Measurements from ENCODE around the gene TEKTIP1.

Gene TEKTIP1

GRCh38 chr19:3528539-3529211 is 10.3 kb upstream of the TEKTIP1 start:
- no peak for TF ChIP-seq CTCF (IDR thresholded peaks at IDR 0.05)

GRCh38 chr19:3530389-3530788 is 8.6 kb upstream of the TEKTIP1 start:
- TF ChIP-seq CTCF (IDR thresholded peaks at IDR 0.05) = no peak

DNA sequence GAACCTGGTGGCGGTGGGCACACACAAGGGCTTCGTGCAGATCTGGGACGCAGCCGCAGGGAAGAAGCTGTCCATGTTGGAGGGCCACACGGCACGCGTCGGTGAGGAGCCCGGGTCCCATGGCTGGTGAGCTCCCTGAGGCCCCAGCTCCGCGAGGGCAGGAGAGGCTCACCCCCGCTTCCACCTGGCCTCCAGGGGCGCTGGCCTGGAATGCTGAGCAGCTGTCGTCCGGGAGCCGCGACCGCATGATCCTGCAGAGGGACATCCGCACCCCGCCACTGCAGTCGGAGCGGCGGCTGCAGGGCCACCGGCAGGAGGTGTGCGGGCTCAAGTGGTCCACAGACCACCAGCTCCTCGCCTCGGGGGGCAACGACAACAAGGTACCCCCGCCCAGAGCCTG is 7.3 kb upstream of the TEKTIP1 start:
- TF ChIP-seq CTCF (IDR thresholded peaks at IDR 0.05) = no peak

DNA sequence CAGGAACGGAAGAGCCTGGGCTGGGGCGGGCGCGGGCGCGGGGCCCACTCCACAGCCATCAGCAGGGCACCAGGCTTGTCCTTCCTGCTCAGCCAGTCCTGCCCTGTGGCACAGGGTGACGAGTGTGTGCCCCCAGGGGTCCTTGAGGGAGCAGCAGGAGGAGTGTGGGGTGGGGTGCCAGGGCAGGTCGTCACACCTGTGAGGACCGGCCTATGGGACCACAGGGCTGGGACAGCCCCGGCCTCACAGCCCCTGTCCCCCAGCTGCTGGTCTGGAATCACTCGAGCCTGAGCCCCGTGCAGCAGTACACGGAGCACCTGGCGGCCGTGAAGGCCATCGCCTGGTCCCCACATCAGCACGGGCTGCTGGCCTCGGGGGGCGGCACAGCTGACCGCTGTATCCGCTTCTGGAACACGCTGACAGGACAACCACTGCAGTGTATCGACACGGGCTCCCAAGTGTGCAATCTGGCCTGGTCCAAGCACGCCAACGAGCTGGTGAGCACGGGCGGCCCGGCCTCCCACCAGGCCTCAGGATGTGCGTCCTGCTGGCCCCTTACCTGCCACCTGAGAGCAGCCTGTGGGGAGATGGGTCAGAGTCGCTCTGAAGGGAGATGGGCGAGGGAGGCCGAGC is 6.7 kb upstream of the TEKTIP1 start:
- no peak for TF ChIP-seq CTCF (IDR thresholded peaks at IDR 0.05)

GRCh38 chr19:3533033-3533432 is 5.9 kb upstream of the TEKTIP1 start:
- no peak for TF ChIP-seq CTCF (IDR thresholded peaks at IDR 0.05)

- no peak for TF ChIP-seq CTCF (IDR thresholded peaks at IDR 0.05)
These were observed 5.3 kb upstream of the TEKTIP1 start for GRCh38 chr19:3533563-3534216.

DNA sequence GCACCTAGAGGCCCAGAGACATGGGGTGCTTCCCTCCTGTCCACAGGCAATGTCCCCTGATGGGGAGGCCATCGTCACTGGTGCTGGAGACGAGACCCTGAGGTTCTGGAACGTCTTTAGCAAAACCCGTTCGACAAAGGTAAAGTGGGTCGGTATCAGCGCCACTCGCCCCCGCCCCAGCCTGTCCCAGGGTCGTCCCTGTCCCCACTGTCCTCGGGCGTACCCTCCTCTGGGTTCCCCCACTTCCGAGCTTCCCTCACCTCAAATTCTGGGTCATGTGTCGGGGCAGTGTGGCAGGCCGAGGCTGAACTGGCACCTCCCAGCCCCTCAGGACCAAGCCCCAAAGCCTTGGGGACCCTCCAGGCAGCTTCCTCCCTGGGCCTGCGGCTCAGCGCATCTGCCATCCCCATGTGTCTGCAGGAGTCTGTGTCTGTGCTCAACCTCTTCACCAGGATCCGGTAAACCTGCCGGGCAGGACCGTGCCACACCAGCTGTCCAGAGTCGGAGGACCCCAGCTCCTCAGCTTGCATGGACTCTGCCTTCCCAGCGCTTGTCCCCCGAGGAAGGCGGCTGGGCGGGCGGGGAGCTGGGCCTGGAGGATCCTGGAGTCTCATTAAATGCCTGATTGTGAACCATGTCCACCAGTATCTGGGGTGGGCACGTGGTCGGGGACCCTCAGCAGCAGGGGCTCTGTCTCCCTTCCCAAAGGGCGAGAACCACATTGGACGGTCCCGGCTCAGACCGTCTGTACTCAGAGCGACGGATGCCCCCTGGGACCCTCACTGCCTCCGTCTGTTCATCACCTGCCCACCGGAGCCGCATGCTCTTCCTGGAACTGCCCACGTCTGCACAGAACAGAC is 4.4 kb upstream of the TEKTIP1 start:
- TF ChIP-seq CTCF (IDR thresholded peaks at IDR 0.05) = no peak
